Measurements from ENCODE around the gene AIMP1. TPM values are rescaled to one million over a fixed set of nuclear protein-coding genes. Genes with fewer than 3 reads are reported as not detected.

Gene AIMP1
- 10 to 100 TPM in 8 of 9 donors, 1 to 10 TPM in 1; 7.3 to 49.7 (median 38.7) TPM for total RNA-seq
- 10 to 100 TPM; 31.2 to 75.2 (median 35.3) TPM for polyA plus RNA-seq
- long read RNA-seq, donor 1, transcript AIMP1-202 (7 exons, 2,586 nt), result major isoform, 18 of 50 reads
- long read RNA-seq, donor 1, partial matches to known transcripts, result 31 of 50 reads
- long read RNA-seq, donor 1, other reads (novel, unspliced or antisense), result 0 of 50 reads
- long read RNA-seq, donor 2, transcript AIMP1-202 (7 exons, 2,586 nt), result major isoform, 6 of 27 reads
- long read RNA-seq, donor 2, partial matches to known transcripts, result 21 of 27 reads
- long read RNA-seq, donor 2, other reads (novel, unspliced or antisense), result 0 of 27 reads
- long read RNA-seq, donor 3, transcript AIMP1-202 (7 exons, 2,586 nt), result major isoform, 10 of 35 reads
- long read RNA-seq, donor 3, partial matches to known transcripts, result 25 of 35 reads
- long read RNA-seq, donor 3, other reads (novel, unspliced or antisense), result 0 of 35 reads
- long read RNA-seq, donor 4, transcript AIMP1-202 (7 exons, 2,586 nt), result major isoform, 5 of 38 reads
- long read RNA-seq, donor 4, partial matches to known transcripts, result 30 of 38 reads
- long read RNA-seq, donor 4, other reads (novel, unspliced or antisense), result 3 of 38 reads
- long read RNA-seq, donor 5, transcript AIMP1-202 (7 exons, 2,586 nt), result major isoform, 35 of 44 reads
- long read RNA-seq, donor 5, partial matches to known transcripts, result 2 of 44 reads
- long read RNA-seq, donor 5, other reads (novel, unspliced or antisense), result 5 of 44 reads
- long read RNA-seq, donor 6, transcript AIMP1-202 (7 exons, 2,586 nt), result major isoform, 15 of 36 reads
- long read RNA-seq, donor 6, partial matches to known transcripts, result 16 of 36 reads
- long read RNA-seq, donor 6, other reads (novel, unspliced or antisense), result 5 of 36 reads
- long read RNA-seq, donor 7, transcript AIMP1-202 (7 exons, 2,586 nt), result major isoform, 7 of 22 reads
- long read RNA-seq, donor 7, partial matches to known transcripts, result 15 of 22 reads
- long read RNA-seq, donor 7, other reads (novel, unspliced or antisense), result 0 of 22 reads
- long read RNA-seq, donor 8, transcript AIMP1-202 (7 exons, 2,586 nt), result major isoform, 22 of 46 reads
- long read RNA-seq, donor 8, partial matches to known transcripts, result 24 of 46 reads
- long read RNA-seq, donor 8, other reads (novel, unspliced or antisense), result 0 of 46 reads
- long read RNA-seq, donor 9, partial matches to known transcripts, result 18 of 20 reads
- long read RNA-seq, donor 9, other reads (novel, unspliced or antisense), result 0 of 20 reads
- long read RNA-seq, donor 10, partial matches to known transcripts, result 0 of 4 reads
- long read RNA-seq, donor 10, other reads (novel, unspliced or antisense), result 0 of 4 reads

DNA sequence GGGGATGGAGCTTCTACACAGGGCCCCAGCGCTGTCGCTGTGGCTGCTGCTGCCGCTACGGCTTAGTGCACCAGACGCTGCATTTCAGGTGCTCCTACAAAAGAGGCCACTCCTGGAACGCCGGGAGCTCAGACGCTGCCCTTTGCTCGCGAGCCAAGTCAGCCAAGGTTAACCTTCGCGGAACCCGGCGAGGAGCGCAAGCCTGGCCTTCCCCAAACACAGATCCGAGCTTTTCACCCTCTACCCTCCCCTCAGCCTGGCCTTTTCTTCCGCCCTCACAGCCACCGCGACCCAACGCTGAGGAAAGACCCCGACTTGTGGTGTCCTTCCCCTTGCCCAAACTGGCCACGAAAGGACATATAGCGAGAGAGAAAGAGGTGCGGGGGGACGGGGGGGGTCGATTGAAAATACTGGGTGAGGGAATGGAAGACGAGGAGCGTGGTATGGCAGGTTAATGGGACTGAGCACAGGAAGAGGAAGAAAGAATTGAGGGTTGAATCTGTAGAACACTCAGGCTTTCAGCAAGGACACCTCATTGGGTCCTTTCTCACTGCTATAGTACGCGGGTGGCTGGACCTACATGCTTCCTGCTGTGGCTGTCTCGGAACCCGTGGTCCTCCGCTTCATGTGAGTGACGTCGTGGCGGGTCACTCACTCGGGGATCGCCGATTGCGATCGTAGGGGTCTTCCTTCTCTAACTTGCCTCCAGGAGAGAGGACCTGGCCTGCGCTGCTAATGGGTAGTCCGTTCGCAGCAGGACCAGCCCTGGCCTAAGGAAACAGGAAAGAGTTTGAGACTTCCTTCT is at the start of gene AIMP1, which contains the start of gene TBCK:
Gene AIMP1, plus strand, starts transcription at position 583 of the 805 bp plus-strand sequence. CDS start 8,460 bp downstream, outside the sequence.
Gene TBCK, minus strand, starts transcription at position 242 of the 805 bp plus-strand sequence. CDS start 7,249 bp downstream, outside the sequence.
- no peaks in the 10 kb centered on the region for H3K36me3 ChIP-seq (replicated peaks in 1 of 2)
- intact Hi-C loops (cut with DNase I), result no loop called here
- peak; percentile 89 to 95 (median 93) for DNase-seq
- H3K4me3 ChIP-seq, result peak within 1 kb of the TSS; percentile 37 to 93 (median 68)
- 0 to 1% (median 0%) methylated on average over 22 to 44 of the region's 44 CpGs for WGBS, 4 donors
- peaks cover 7 to 55% of the 10 kb centered on the region in 2 donors for H3K4me1 ChIP-seq (replicated peaks in 1 of 2)
- no peaks in the 10 kb centered on the region for H3K9me3 ChIP-seq (replicated peaks in 1 of 3)
- peak within 1 kb of the TSS; percentile 76 to 97 (median 93) for H3K27ac ChIP-seq
- no peaks in the 10 kb centered on the region for H3K27me3 ChIP-seq
- TF ChIP-seq, protein P1, sequence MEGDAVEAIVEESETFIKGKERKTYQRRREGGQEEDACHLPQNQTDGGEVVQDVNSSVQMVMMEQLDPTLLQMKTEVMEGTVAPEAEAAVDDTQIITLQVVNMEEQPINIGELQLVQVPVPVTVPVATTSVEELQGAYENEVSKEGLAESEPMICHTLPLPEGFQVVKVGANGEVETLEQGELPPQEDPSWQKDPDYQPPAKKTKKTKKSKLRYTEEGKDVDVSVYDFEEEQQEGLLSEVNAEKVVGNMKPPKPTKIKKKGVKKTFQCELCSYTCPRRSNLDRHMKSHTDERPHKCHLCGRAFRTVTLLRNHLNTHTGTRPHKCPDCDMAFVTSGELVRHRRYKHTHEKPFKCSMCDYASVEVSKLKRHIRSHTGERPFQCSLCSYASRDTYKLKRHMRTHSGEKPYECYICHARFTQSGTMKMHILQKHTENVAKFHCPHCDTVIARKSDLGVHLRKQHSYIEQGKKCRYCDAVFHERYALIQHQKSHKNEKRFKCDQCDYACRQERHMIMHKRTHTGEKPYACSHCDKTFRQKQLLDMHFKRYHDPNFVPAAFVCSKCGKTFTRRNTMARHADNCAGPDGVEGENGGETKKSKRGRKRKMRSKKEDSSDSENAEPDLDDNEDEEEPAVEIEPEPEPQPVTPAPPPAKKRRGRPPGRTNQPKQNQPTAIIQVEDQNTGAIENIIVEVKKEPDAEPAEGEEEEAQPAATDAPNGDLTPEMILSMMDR (IDR thresholded peaks at IDR 0.05), result no peak
- peak; percentile 72 to 92 for TF ChIP-seq POLR2A (IDR thresholded peaks at IDR 0.05)

DNA sequence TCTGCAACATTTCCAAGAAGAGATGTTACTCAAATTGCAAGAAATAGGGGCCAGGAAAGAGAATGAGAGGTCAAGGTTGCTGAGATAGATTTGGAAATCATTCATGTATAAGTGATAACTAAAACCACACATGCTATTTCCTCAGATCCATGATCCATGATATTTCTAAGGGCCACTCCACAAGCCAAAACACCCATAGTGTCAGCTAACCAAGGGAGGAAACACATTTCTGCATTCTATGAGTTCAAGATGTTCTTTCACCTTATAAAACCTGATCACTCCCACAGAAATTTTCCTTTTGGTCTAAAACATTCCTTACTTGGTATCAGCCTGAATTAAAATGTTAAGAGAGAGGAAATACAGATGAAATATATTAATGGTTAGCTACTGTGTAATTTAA is 47.6 kb upstream of the AIMP1 start:
- intact Hi-C loops (cut with DNase I), result loop anchor here in 1 of 2 donors (10.0 kb wide), 1 partner anchor 236 kb away; no protein-coding TSS in a partner anchor

DNA sequence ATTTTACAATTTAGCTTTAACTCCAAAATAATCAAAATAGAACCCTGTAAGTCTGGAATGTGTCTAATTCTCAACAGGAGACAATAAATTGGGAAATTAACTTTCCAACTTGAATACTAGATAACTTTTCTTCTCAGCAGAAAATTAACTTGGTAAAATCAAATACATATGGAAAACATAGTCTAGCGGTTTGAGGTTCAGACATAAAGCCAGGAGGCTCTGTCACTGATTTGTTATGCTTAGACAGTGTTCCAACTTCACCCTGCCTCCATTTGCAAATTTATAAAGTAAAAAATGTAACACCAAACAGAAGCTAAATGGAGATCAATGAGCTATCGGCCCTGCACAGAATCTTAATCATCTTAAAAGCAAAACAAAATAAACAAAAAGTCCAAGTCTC is 46.6 kb upstream of the AIMP1 start:
- intact Hi-C loops (cut with DNase I), result loop anchor here in 1 of 2 donors (10.0 kb wide), 1 partner anchor 235 kb away; no protein-coding TSS in a partner anchor
- TF ChIP-seq, protein P1 (IDR thresholded peaks at IDR 0.05), result no peak
- TF ChIP-seq POLR2A (IDR thresholded peaks at IDR 0.05), result no peak
- DNase-seq, result no peak
- Histone ChIP-seq H3K4me3 (no peak overlapping the region), H3K27me3 (no peaks in the 10 kb centered on the region), H3K36me3 (replicated peaks in 1 of 2) (no peaks in the 10 kb centered on the region), H3K9me3 (replicated peaks in 1 of 3) (no peaks in the 10 kb centered on the region), H3K27ac (no peak overlapping the region), H3K4me1 (replicated peaks in 1 of 2) (peaks cover 0 to 16% of the 10 kb centered on the region in 2 donors)
- WGBS, 4 donors, result 86 to 94% (median 90%) methylated on average over 2 of the region's 2 CpGs

More for the DNA sequence above, 47.6 kb upstream of the AIMP1 start:
- H3K27me3 ChIP-seq, result no peaks in the 10 kb centered on the region
- H3K9me3 ChIP-seq (replicated peaks in 1 of 3), result no peaks in the 10 kb centered on the region
- no peak overlapping the region for H3K4me3 ChIP-seq
- H3K27ac ChIP-seq, result peak overlapping the region in 1 of 5 donors; percentile 8
- no peak for DNase-seq
- H3K4me1 ChIP-seq (replicated peaks in 1 of 2), result peaks cover 0 to 26% of the 10 kb centered on the region in 2 donors
- no peaks in the 10 kb centered on the region for H3K36me3 ChIP-seq (replicated peaks in 1 of 2)
- TF ChIP-seq POLR2A (IDR thresholded peaks at IDR 0.05), result no peak
- TF ChIP-seq, protein P1 (IDR thresholded peaks at IDR 0.05), result no peak

All from adrenal gland (tissue), 19 donors.